Activated CD8-positive, alpha-beta memory T cell treated with anti-CD3 and anti-CD28 coated beads, Interleukin-2, amount 50 U/mL, for 48 hours (primary cell): Measurements from ENCODE around the gene MST1.
"Not testable (repeated sequence)": the region's sequence is repeated elsewhere in the genome, so short reads cannot be mapped to it uniquely, and the experiment has no call there.

ENCODE experiments used
- DNase-seq: peaks from one replicate; pipeline ENCODE4 v3.0.0-alpha.2; 2020

The MST1 gene

GRCh38 chr3:49700453-49701128 lies 11.3 kb upstream of the MST1 start:
- no peak for DNase-seq

- DNase-seq: no peak
These were observed 10.7 kb upstream of the MST1 start for GRCh38 chr3:49700014-49700413.

- no peak for DNase-seq
These were observed 10.2 kb upstream of the MST1 start for GRCh38 chr3:49699281-49699979.

- not testable (repeated sequence) for DNase-seq
These were observed 6.2 kb upstream of the MST1 start for GRCh38 chr3:49695350-49696015.

GRCh38 chr3:49694409-49695070 lies 5.3 kb upstream of the MST1 start:
- DNase-seq: not testable (repeated sequence)

- not testable (repeated sequence) for DNase-seq
These were observed 2.2 kb upstream of the MST1 start for GRCh38 chr3:49691481-49691880.

GRCh38 chr3:49690856-49691255 lies 1.6 kb upstream of the MST1 start:
- not testable (repeated sequence) for DNase-seq

- DNase-seq: not testable (repeated sequence)
These were observed 792 bp upstream of the MST1 start for GRCh38 chr3:49689908-49690624.

- not testable (repeated sequence) for DNase-seq
These were observed 782 bp downstream of the MST1 start for GRCh38 chr3:49688338-49689045.

- DNase-seq: not testable (repeated sequence)
These were observed 1.9 kb downstream of the MST1 start for GRCh38 chr3:49687424-49687795.

- peak; percentile 78 for DNase-seq
These were observed 2.4 kb downstream of the MST1 start for GRCh38 chr3:49686769-49687423.

GRCh38 chr3:49686346-49686745 lies 2.9 kb downstream of the MST1 start:
- peak; percentile 71 for DNase-seq

- not testable (repeated sequence) for DNase-seq
These were observed 3.4 kb downstream of the MST1 start for GRCh38 chr3:49685846-49686245.

- not testable (repeated sequence) for DNase-seq
These were observed 4.2 kb downstream of the MST1 start for GRCh38 chr3:49685103-49685502.

- not testable (repeated sequence) for DNase-seq
These were observed 4.8 kb downstream of the MST1 start for GRCh38 chr3:49684453-49684852.

GRCh38 chr3:49683162-49683561 lies 6.1 kb downstream of the MST1 start:
- no peak for DNase-seq

GRCh38 chr3:49681543-49681942 lies 7.7 kb downstream of the MST1 start:
- no peak for DNase-seq

- DNase-seq: no peak
These were observed 8.1 kb downstream of the MST1 start for GRCh38 chr3:49681232-49681522.

GRCh38 chr3:49680493-49681231 lies 8.6 kb downstream of the MST1 start:
- DNase-seq: no peak

GRCh38 chr3:49675912-49676311 lies 13.4 kb downstream of the MST1 start:
- DNase-seq: no peak

- DNase-seq: no peak
These were observed 14.7 kb downstream of the MST1 start for GRCh38 chr3:49674497-49674983.
